Measurements from ENCODE around the gene GLB1L2.

The GLB1L2 gene

GRCh38 chr11:134338654-134339053 lies 6.9 kb downstream of the GLB1L2 start:
- TF ChIP-seq GATA3 (IDR thresholded peaks at IDR 0.05; ENCODE audit: low read depth, low read length) (no peak), GATA2 (IDR thresholded peaks at IDR 0.05; ENCODE audit: low read depth, low read length) (no peak)

- no peak for TF ChIP-seq GATA3 (IDR thresholded peaks at IDR 0.05; ENCODE audit: low read depth, low read length)
- TF ChIP-seq GATA2 (IDR thresholded peaks at IDR 0.05; ENCODE audit: low read depth, low read length) = no peak
These were observed 8.0 kb downstream of the GLB1L2 start for GRCh38 chr11:134339756-134340155.

DNA sequence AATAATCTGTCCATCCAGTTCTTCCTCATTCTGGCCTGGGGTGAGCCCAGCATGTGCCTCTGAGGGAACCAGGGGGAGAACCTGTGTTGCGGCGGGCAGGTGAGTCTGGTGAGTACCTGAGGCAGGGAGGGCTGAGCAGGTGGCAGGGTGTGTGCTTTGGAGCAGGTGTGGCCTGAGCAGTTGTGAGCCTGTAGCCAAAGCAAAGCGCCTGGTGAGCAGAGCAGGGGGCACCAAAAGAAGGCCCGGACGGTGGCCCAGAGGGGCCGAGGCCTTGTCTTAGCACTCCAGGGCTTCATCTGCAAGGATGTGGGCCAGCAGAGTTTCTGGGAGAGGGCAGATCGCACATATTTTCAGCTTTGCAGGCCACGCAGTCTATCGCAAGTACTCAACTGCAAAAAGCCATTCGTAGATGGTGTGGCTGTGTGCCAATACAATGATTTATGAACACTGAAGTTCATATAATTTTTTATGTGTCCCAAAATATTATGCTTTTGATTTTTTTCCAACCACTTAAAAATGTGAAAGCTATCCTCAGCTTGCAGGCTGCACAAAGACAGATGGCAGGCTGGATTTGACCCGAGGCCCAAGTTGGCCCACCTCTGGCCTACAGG lies 8.7 kb downstream of the GLB1L2 start:
- TF ChIP-seq GATA3 (IDR thresholded peaks at IDR 0.05; ENCODE audit: low read depth, low read length) (no peak), GATA2 (IDR thresholded peaks at IDR 0.05; ENCODE audit: low read depth, low read length) (no peak)

DNA sequence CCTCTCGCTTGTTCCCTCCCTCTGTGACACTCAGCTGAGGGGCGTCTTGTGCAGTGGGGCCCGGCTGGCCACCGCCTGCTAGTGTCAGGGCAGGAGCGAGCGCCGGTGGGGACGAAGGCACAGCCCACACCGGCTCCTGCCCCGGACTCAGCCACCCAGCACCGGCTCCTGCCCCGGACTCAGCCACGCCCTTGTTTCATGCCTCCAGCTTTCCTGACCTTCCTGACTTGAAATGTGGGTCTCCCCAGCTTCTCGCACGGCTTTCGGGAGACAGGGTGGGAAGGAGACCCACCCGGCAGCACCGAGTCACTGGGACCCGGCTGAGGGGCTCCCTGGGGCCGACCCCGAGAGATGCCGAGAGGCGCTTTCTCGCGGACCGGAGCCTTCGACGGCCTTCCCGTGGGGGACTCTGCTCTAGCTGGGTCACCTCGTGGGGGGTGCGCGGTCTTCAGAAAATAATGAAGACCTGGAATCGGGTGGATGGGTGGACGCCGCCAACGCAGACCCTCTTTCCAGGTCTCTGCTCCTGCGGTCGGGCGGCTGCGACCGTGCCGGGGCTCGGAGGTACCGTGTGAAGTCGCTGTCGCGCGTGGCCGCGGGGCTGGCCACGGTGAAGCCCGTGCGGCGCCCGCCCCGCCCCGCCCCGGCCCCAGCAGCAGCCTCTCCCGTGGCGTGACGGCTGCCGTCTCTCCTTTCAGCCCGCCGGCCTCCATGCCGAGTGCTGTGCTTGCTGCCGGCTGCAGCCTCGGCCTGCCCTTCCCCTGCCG lies 10.2 kb downstream of the GLB1L2 start:
- TF ChIP-seq GATA3 (IDR thresholded peaks at IDR 0.05; ENCODE audit: low read depth, low read length) (no peak), GATA2 (IDR thresholded peaks at IDR 0.05; ENCODE audit: low read depth, low read length) (no peak)

DNA sequence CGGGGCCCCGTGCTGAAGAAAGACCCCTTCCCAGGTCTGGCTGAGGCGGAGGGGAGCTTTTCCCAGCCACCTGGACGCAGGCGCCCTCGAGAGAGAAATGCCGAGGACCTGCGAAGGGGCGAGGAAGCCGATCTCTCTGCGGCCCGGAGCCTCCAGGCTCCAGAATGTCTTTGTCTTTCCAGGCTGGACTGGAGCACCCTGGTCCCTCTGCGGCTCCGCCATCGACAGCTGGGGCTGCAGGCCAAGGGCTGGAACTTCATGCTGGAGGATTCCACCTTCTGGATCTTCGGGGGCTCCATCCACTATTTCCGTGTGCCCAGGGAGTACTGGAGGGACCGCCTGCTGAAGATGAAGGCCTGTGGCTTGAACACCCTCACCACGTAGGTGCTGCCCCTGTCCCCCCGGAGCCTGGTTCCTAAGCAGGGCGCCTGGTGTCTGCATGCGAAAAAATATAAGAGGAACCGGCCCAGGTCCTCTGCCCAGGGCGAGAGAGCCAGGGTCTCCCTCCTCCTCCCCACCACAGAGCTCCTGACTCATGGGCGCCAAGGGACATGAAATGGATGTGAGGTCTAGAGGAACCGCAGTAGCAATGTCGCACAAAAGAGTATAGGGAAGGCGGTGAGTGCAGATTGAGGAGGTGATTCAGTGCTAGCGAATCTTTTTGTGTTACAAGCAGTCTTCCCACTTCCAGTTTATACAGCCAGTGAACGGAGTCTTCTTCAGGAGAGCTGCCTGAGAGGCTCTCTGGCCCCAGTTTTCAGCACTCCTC lies 11.0 kb downstream of the GLB1L2 start:
- no peak for TF ChIP-seq GATA3 (IDR thresholded peaks at IDR 0.05; ENCODE audit: low read depth, low read length)
- no peak for TF ChIP-seq GATA2 (IDR thresholded peaks at IDR 0.05; ENCODE audit: low read depth, low read length)

DNA sequence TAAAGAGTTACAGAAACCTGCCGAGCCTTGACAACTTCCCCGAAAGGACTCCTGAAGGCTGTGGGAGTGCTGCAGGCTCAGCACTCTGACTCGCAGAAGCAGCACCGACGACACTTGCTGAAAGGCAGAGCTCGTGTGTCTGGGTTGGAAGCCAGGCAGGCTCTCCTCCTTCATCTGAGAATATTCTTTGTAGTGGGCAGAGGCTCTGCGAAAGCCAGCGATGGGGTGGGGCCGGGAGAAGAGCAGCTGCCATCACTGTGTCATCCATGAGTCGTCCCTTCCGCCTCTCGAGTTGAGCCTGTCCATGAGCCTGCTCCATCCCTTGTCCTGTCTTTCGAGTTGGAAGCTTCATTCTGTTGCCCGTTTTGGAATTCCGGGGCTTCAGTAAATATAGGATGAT lies 11.9 kb downstream of the GLB1L2 start:
- TF ChIP-seq GATA2 (IDR thresholded peaks at IDR 0.05; ENCODE audit: low read depth, low read length) (no peak), GATA3 (IDR thresholded peaks at IDR 0.05; ENCODE audit: low read depth, low read length) (no peak)

GRCh38 chr11:134345237-134345550 lies 13.4 kb downstream of the GLB1L2 start:
- TF ChIP-seq GATA3 (IDR thresholded peaks at IDR 0.05; ENCODE audit: low read depth, low read length) (no peak), GATA2 (IDR thresholded peaks at IDR 0.05; ENCODE audit: low read depth, low read length) (no peak)

- no peak for TF ChIP-seq GATA3 (IDR thresholded peaks at IDR 0.05; ENCODE audit: low read depth, low read length)
- TF ChIP-seq GATA2 (IDR thresholded peaks at IDR 0.05; ENCODE audit: low read depth, low read length) = no peak
These were observed 14.6 kb downstream of the GLB1L2 start for GRCh38 chr11:134346101-134346975.

DNA sequence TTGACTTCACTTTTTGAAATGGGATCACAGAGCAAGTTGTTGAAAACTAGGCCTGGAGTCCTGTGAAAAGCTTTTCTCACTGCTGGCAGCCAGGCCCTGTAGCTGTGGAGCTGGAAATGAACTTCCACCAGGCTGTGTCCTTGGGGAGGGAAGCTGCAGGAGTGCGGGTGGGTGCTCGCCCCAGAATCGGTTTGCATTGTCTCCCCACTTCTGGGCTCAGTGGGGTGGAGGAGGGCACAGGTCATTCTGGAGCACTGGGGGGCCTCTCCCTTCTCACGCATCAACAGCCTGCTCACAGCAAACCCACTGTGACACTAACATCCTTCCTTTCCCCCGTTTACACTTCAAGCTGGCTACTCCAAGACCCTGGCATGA lies 15.2 kb downstream of the GLB1L2 start:
- TF ChIP-seq GATA2 (IDR thresholded peaks at IDR 0.05; ENCODE audit: low read depth, low read length) = no peak
- no peak for TF ChIP-seq GATA3 (IDR thresholded peaks at IDR 0.05; ENCODE audit: low read depth, low read length)

- TF ChIP-seq GATA2 (IDR thresholded peaks at IDR 0.05; ENCODE audit: low read depth, low read length) = no peak
- no peak for TF ChIP-seq GATA3 (IDR thresholded peaks at IDR 0.05; ENCODE audit: low read depth, low read length)
These were observed 15.7 kb downstream of the GLB1L2 start for GRCh38 chr11:134347441-134347840.

DNA sequence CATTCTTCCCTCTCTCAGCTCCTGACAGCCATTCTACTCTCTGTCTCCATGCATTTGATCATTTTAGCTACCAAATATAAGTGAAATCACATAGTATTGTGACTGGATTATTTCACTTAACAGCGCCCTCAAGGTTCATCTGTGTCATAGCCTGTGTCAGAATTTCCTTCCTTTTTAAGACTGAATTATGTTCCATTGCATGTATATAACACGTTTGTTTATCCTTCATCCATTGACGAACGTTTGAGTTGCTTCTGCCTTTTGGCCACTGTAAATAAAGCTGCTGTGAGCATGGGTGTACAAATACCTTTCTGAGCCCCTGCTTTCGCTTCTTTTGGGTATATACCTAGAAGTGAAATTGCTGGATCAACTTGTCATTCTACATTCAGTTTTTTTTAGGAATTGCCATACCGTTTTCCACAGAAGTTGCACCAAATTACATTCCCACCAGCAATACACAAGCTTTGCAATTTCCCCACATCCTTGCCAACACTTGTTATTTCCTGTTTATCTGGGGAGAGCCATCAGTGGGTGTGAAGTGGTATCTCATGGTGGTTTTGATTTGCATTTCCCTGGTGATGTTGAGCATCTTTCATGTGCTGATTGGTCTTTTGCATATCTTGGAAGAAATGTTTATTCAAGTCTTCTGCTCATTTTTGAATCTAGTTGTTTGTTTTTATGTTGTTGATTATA lies 17.5 kb downstream of the GLB1L2 start:
- TF ChIP-seq GATA3 (IDR thresholded peaks at IDR 0.05; ENCODE audit: low read depth, low read length) (no peak), GATA2 (IDR thresholded peaks at IDR 0.05; ENCODE audit: low read depth, low read length) (no peak)

GRCh38 chr11:134349802-134350355 lies 18.1 kb downstream of the GLB1L2 start:
- no peak for TF ChIP-seq GATA3 (IDR thresholded peaks at IDR 0.05; ENCODE audit: low read depth, low read length)
- no peak for TF ChIP-seq GATA2 (IDR thresholded peaks at IDR 0.05; ENCODE audit: low read depth, low read length)

GRCh38 chr11:134350381-134350780 lies 18.6 kb downstream of the GLB1L2 start:
- no peak for TF ChIP-seq GATA2 (IDR thresholded peaks at IDR 0.05; ENCODE audit: low read depth, low read length)
- TF ChIP-seq GATA3 (IDR thresholded peaks at IDR 0.05; ENCODE audit: low read depth, low read length) = no peak
